HG02938 (cell line): ENCODE data around the gene ERG.

Source experiments
- ATAC-seq: cut with Tn5 transposase; IDR thresholded peaks from one replicate; pipeline ENCODE4 v1.9.1; 2021; ENCODE audit warnings: mild to moderate bottlenecking, moderate library complexity; ENCODE audit not compliant: unreplicated experiment

The ERG gene

DNA sequence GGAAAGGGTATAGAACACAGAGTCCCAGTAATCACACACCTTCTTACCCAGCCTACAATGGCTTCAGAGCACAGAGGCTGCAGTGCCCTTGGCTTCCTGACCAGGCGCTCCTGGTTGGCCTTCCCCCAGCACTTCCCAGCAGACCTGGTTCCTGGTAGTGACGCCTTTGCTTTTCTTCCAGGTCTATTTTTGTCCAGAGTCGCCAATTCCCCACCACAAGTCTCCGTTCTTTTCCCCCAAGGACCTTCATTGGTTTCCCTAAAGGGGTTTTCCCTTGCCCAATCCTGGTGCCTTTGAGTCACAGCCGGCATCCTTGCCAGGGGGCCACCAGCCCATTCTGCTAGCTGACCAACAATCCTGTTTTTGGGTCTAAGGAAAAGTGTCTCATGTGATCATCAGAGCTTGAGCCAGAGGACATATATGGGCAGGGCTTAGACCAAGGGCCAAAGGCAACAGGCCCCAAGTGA is 156.7 kb downstream of the ERG start:
- no peak for ATAC-seq

DNA sequence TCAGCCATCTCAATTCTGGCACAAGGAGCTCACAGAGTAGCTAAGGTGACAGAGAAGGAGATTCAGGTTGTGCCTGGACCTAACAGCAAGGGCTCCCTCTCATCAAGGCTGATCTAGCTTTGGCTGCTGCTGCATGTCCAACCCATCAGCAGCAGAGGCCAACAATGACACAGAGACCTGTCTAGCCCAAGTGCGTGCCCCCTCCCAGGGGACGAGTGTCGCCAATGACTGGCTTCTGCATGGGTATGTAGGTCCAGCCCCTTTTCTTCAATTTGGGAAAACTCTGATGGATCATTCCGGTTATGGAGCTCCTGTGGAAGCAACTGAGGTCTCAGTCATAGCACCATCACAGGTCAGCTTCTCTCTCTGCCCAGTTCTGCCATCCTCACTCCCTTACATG is 158.1 kb downstream of the ERG start:
- ATAC-seq = no peak

DNA sequence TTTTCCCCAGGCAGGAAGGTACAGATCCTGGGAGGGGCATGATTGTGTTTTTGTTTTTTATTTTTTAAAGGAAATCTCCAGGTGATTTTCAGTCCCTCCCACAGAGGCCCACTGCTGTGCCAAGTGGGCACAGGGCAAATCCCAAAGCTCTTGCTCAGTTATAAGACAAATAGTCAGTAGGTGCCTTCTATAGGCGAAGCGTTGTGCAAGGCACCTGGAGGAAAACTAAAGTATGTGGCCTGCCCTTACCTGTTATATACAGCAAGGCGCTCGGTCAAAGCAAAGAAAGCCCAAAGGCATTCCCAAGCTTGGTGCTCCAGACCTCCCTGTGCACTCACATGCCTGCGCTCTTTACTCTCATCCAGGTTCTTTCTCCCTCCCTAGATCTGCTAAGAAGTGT is 160.5 kb downstream of the ERG start:
- ATAC-seq = no peak

DNA sequence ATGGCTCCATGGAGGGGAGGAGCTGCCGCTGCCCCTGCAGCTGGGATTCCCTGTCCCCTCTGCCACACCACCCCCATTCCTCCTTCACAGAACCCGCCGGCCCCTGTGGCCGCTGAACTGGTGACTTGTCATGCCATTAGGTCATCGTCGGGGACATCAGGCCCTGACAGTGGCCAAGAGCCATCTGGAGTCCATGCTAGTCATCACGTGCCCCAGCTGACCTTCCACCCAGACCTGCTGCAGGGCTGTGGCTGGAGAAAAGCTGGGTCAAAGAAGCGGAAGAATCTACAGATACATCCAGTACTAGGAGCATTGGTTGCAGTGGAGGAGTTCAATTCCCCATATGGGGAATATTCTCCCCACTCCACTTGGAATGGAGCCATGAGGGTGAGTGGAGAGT is 163.4 kb downstream of the ERG start:
- ATAC-seq = no peak

GRCh38 chr21:38333301-38334272 is 164.7 kb downstream of the ERG start:
- no peak for ATAC-seq

GRCh38 chr21:38330666-38331065 is 167.6 kb downstream of the ERG start:
- no peak for ATAC-seq
